Stimulated activated CD8-positive, alpha-beta memory T cell treated with anti-CD3 and anti-CD28 coated beads, Interleukin-15, amount 100 ng/mL, for 48 hours (primary cell): ENCODE measurements around the gene GPR162.
"Not testable (repeated sequence)": the region's sequence is repeated elsewhere in the genome, so short reads cannot be mapped to it uniquely, and the experiment has no call there.

Experiments
- DNase-seq, 2 donors: peaks; one replicate each; pipeline ENCODE4 v3.0.0-alpha.2; 2020; ENCODE audit warnings: low read depth in 2 of 2

The GPR162 gene

DNA sequence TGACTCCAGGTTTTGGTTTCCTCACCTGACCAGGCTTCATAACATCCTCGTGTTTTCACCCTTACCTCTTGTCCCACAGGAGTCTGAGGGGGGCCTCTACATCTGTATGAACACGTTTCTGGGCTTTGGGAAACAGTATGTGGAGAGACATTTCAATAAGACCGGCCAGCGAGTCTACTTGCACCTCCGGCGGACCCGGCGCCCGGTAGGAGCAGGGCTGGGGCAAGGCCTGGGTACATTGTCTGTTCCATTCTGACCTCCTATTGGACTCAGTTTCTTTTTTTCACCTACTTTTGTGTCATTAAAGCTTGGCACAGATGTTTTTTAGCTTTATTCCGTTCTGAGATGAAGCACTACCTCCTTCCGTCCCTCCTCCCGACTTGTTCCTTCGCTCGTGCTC lies 33.7 kb downstream of the GPR162 start:
- DNase-seq, result no peak

DNA sequence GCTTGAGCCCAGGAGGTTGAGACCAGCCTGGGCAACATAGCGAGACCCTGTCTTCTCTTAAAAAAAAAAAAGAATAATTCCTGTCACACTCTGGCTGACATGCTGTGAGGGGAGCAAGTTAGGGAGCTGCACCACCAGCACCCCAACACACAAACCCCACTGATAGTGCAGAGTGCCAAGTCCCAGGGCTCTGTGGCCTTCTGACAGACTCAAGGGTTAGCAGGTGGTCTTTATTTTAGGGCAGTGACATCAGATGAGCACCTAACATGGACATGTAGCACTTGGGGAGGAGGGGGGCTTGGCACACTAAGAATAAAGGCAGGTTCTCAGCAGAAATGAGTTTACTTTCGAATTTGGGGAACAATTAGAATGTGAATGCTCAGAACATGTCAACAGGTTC lies 37.2 kb downstream of the GPR162 start:
- DNase-seq, result no peak

DNA sequence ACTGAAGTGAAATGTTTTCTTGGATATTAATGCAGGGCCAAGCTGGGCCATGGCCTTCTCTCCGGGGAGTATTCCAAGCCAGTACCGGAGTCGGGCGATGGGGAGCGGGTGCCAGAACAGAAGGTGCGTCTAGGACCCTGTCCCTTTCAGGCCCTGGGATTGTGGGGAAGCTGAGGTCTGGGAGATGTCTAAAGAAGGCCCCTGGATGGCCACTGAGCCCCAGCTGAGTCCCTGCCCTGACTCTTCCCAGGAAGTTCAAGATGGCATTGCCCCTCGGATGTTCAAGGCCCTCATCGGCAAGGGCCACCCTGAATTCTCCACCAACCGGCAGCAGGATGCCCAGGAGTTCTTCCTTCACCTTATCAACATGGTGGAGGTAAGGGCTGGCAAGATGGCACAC lies 38.5 kb downstream of the GPR162 start:
- DNase-seq, result no peak

DNA sequence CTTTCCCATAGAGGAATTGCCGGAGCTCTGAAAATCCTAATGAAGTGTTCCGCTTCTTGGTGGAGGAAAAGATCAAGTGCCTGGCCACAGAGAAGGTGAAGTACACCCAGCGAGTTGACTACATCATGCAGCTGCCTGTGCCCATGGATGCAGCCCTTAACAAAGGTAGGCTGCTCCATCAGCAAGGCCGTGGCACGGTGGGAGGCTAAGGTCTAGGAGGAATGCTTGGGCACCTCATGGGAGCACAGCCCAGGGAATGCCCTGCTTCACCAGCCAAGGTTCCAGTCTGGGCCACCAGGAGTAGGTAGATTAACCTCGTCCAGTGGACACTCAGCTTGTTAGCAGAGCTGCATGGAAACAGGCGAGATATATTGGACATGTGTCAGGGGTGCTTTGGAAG lies 39.3 kb downstream of the GPR162 start:
- DNase-seq, result no peak

DNA sequence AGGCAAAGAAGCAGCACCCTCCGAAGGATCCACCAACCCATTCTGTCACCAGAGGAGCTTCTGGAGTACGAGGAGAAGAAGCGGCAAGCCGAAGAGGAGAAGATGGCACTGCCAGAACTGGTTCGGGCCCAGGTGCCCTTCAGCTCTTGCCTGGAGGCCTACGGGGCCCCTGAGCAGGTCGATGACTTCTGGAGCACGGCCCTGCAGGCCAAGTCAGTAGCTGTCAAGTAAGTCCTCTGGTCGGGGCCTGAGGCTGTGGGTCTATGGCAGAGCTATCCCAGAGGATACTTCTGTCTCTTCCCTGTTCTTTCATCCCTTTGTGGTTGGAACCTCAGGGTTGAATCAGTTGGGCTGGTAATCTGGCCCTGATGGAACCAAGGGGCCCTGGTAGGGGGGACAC lies 39.8 kb downstream of the GPR162 start:
- DNase-seq, result no peak

DNA sequence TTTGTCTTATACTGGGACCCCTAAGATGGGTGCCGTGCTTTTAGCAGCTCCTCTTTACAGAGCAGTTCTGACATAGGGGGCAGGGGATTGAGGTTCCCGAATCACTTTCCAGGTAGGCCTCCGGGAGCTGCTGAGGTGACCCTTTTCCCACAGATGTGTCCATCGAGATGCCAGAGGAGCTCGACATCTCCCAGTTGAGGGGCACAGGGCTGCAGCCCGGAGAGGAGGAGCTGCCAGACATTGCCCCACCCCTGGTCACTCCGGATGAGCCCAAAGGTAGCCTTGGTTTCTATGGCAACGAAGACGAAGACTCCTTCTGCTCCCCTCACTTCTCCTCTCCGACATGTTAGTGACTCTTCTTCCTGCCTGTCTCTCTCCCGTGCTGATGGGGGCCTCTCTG lies 41.4 kb downstream of the GPR162 start:
- DNase-seq, result no peak

DNA sequence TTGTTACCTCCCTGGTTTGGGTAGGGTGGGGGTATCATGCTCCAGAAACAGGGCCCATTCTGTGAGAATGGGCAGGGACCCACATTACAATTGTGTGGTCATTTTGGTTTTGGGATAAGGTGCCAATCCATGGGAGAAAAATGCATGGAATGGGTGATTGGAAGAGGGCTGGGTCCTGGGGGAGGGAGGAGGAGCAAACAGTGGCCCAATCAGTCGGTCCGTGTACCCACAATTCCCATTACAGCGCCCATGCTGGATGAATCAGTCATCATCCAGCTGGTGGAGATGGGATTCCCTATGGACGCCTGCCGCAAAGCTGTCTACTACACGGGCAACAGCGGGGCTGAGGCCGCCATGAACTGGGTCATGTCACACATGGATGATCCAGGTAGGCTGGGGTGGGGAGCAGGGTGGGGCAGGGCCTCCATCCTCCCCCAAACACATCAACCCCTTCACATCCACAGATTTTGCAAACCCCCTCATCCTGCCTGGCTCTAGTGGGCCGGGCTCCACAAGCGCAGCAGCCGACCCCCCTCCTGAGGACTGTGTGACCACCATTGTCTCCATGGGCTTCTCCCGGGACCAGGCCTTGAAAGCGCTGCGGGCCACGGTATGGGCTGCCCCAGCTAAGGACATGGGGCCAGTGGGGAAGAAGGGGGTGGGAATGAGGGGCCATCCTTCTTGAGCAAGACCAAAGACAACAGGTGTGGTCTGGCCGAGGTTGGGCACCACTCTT lies 42.1 kb downstream of the GPR162 start:
- DNase-seq, result no peak

DNA sequence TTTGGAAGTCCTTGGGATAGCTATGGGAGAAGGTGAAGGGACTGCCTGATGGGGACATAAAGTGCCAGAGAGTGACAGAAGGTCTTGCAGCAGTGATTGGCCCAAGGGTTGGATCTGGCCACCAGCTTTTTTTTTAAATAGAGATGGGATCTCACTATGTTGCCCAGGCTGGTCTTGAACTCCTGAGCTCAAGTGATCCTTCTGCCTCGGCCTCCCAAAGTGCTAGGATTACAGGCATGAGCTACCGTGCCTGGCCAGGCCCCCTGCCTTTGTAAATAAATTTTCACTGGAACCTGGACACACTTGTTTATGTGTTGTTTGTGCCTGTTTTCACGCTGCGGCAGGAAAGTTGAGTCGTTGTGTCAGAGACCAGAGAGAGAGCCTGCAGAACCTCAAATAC lies 43.7 kb downstream of the GPR162 start:
- DNase-seq, result not testable (repeated sequence)

DNA sequence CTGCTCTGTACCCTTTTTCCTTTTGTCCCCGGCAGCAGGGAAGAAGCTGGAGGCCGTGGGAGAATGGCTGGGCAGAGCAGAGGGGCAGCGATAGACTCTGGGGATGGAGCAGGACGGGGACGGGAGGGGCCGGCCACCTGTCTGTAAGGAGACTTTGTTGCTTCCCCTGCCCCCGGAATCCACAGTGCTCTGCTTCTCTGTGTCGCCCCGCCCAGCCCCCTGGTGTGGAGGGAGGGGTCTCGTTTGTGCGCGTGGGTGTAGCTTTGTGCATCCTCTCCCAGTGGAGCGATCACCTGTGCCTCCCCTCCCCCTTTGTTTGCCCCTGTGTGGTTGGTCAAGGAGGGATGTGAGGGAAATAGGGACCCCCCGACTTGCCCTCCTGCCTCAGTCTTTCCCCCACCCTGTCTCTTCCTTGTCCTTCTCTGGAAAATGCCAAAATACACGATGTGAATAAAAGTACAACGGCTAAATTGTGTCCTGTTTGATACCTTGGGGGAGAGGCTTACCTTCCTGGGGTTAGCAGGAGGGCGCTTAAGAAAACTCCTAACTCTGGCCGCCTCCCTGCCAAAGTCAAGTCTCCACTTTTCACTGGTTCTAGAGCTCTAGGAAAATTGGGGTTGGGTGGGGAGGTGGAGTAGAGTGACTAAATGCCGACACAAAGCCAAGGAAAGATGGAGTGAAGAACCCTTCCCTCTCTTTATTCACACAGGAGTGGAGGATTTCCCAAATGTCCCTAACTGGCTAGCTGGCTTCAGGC lies 44.7 kb downstream of the GPR162 start:
- DNase-seq, result no peak

DNA sequence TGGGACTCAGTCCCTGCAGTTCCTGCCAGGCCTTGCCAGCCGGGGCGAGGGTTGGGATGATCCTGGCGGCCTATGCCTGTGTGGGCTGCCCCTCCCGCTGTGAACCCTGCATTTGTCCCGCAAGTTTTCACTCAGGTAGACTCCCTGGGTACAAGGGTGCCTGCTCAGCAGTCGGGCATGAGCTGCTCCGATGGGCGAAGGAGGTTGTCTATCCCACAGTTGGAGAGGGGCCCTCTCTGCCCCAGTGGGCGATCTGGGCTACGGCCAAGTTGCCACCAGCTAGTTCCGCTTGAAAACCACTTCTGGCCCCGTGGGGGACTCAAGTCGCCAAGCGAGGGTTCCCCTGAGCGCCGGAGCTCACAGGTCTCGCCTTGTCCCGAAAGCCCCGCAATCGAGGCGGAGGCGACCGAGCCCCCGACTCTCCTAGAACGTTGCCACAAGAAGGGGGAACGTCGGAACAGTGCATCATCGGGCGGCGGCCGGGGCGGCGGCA lies 45.3 kb downstream of the GPR162 start:
- no peak for DNase-seq

DNA sequence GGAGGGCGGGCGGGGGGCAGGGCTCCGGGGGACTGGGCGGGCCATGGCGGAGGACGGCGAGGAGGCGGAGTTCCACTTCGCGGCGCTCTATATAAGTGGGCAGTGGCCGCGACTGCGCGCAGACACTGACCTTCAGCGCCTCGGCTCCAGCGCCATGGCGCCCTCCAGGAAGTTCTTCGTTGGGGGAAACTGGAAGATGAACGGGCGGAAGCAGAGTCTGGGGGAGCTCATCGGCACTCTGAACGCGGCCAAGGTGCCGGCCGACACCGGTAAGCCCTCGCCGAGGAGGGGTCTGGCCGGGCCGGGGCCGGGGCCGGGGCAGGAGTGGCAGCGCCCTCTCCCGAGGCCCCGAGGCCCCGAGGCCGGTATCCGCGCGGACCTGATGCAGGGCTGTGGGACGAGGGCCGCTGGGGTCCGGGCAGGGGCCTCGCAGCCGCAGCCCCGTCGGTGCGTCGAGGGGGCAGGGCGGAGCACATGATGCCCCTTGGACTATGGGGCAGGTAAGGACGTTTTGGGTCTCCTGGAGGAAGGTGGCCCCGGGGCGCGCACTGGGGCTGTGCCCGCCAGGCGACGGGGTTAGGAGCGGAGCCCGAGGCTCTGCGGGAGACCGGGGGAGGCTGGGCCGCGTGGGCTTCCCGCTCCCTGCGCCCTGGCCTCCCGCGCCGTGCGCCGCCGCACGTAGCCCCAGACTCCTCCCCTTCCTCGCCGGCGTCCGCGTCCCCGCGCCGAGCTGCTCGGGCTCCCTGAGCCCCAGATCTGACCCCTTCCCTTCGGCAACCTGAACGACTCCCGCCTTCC lies 46.0 kb downstream of the GPR162 start, which contains the start of gene TPI1:
Gene TPI1 (plus strand): TSS at position 119 of the 798 bp plus-strand sequence. CDS start 36 bp downstream, at position 155.
- DNase-seq, result peak; percentile 71 to 72

DNA sequence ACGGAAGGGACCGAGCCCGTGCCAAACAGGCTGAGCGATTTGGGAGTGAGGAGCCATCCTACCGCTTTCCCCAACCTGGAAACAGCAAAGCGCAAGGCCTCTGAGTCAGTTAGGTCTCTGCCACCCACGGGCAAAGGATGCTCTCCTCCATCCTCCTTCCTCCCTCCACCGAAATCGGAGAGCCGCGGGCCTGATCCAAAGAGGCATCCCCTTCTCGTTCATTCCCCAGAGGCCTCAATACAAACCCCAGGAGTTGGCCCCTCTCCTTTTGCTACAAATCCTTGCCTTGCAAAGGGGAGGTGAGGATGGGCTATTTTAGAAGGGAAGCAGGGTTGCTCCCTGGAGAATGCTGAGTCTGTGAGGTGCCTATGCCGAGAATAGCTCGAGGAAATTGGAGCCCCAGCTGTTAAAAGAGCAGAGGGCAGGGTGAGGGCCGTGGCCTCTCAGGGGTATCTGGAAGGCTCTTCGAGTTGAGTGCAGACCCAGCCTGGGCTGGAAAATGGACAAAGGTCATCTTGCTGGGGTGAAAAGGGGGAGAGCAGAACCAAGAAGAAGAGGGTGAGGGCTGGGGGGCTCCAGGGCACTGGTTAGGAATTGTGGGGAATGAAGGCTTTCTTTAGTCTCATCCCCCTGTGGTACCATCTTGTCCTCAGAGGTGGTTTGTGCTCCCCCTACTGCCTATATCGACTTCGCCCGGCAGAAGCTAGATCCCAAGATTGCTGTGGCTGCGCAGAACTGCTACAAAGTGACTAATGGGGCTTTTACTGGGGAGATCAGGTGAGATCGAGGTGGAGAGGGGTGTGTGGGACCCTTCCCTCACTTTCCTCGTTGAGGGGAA lies 46.8 kb downstream of the GPR162 start:
- no peak for DNase-seq

DNA sequence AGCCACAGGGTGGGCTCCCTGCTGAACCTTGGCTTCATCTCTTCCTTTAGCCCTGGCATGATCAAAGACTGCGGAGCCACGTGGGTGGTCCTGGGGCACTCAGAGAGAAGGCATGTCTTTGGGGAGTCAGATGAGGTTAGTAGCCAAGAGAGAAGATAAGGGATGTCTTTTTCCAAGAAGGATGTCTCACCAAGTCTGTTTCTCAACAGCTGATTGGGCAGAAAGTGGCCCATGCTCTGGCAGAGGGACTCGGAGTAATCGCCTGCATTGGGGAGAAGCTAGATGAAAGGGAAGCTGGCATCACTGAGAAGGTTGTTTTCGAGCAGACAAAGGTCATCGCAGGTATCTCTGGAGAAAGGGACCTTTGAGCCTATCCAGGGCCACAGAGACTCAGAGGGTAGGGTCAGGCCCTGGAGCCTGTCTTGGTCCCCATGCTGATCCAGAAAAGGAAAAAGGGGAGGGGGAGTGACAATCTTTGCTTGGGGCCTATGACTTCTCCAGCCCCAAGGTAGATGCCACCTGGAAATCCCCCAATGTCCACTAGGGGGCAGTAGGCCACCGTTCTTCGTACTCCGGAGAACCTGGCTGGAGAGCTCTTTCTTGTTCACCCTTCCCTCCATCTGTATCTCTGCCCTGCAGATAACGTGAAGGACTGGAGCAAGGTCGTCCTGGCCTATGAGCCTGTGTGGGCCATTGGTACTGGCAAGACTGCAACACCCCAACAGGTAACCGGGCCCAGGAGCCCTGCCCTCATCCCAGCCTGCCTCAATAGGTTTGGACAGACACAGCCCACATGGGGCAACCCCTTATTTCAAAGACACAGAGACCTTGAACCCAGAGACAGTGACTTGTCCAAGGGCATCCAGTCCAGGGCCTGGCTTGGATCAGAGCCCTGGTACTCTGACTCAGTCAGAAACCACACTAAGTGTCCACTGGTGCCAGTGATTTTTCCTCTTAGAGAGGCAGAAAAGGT lies 47.7 kb downstream of the GPR162 start:
- peak; percentile 58 to 61 for DNase-seq

DNA sequence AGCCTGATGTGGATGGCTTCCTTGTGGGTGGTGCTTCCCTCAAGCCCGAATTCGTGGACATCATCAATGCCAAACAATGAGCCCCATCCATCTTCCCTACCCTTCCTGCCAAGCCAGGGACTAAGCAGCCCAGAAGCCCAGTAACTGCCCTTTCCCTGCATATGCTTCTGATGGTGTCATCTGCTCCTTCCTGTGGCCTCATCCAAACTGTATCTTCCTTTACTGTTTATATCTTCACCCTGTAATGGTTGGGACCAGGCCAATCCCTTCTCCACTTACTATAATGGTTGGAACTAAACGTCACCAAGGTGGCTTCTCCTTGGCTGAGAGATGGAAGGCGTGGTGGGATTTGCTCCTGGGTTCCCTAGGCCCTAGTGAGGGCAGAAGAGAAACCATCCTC lies 48.7 kb downstream of the GPR162 start:
- not testable (repeated sequence) for DNase-seq

DNA sequence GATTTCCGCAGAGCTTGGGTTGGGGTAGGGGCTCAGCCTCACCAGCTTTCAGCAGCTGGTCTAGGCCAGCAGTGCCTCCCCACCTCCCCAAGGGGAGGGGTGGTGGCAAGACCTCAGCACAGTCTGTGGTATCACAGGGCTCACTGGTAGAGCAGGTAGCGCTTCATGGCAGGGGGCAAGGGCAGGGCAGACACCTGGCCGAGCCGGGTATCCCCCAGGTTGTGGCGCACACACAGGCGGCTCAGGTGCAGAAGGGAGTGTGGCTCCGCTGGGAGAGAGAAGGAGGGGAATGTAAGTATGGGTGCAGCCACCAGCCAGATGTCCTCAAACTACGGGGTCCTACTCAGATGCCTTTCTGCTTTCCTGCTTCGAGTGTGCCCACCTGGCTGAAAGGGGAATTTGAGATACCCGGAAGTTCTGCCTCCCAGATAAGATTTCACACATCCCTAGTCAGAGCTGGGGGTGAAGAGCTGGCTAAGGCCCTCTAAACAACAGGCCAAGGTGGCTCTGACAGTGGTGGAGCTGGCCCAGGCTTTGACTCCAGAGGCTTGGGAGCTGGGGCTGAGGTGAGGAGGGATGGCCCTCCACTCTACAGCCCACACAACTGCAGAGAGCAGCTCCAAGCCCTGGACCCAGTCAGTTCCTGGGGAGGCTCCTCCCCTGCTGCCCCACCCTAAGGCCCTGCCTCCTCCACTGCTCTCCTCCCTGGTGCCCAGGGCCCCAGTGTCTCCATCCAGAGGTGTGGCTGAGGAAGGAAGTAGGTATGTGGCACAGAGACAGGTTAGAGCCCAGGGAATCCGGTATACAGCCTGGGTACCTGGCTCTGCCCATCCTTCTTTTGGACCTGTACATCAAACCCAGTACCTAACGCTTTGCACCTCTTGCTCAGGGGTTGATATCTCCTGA lies 49.7 kb downstream of the GPR162 start:
- DNase-seq, result no peak

DNA sequence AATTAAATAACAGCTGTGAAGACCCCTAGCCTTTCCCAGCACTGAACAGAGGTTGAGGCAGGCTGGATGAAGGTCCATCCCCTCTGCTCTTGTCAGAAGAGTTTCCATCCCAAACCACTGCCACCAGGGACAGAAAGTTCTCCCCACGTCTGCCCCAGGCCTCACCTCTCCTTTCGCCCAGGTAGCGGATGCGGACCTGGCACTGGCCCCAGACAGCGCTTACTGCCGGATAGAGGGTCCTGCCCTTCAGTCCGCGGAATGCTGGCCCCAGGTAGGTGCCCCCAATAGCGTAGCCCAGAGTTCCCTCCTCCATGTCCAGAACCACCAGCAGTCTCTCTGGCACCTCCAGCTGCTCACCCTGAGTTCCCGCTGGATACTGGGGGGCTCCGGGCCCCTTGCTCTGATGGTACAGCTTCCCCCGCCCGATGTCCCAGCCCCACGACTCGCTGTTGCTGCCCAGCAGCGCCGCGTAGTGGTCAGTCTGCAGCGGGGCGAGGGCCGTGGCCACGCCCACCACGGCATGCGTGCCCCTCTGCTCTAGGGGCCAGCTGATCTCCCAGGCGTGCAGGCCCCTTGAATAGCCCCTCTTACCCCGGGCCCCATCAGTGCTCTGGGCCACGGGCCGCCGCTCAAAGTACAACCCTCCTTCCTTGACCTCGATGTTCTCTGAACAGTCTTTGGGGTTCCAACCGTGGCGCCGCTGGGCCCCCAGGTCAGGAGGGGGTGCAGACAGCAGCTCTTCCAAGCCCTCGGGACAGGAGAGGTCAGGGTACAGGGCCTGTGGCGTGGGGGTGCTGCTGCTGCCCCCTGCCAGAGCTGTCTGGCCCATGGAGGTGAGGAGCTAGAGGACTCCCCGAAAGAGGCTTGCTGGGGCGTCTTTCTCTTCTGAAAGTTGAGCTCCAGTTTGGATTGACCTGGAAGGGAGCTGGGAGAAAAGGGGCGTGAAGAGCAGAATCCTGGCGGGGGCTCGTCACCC lies 50.7 kb downstream of the GPR162 start:
- DNase-seq, result peak; percentile 77 to 81

DNA sequence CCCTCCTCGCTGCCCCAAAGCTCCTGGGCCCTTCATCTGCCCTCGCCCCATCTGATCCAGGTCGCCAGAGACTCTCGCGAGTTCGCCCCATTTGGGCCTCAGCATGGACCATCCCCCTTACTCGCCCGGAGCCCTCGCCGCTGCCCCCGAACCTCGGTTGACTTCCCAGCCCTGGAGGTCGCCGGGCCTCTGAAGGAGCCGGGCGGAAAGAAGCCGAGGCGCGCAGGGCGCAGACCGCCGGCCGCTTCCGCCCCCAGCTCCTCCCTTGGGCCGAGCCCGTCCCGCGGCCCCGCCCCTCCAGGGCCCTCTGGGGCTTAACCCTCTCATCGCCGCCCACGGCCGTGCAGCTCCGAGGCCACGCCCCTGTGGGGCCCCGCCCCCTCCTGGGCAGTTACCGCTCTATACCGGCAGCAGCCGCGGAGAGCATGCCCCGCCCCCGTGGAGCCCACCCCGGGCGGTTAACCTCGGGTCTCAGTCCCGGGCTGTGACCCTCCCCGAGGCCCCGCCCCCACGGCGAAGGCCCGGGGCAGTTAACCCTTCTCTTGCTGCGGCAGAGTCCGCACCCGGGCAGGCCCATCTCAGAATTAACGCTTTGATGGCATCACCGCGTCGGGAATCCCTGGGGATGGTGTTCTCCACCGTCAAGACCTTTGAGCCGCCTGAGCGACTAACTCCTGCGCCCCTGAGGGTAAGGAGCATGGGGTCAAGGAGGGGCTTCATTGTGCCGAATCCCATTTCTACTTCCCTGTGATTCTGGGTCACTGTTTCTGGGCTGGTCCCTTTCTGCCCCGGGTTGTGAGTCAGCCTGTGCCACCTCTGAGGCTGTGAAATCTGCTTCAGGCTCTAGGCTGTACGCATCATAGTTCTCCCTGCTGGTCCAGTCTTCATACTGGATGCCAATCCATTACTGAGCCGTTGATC lies 51.7 kb downstream of the GPR162 start, which contains the start of gene SPSB2:
Gene SPSB2 (minus strand): TSS at position 210 of the 921 bp plus-strand sequence. CDS start 402 bp downstream, outside the sequence.
- DNase-seq, result peak; percentile 99
